ENCODE measurements around the gene GIGYF2. TPM values are rescaled to one million over a fixed set of nuclear protein-coding genes. Genes with fewer than 3 reads are reported as not detected.

GIGYF2 gene
- total RNA-seq, 2 experiments from 2014 or later: 50.5 to 60.9 TPM

DNA sequence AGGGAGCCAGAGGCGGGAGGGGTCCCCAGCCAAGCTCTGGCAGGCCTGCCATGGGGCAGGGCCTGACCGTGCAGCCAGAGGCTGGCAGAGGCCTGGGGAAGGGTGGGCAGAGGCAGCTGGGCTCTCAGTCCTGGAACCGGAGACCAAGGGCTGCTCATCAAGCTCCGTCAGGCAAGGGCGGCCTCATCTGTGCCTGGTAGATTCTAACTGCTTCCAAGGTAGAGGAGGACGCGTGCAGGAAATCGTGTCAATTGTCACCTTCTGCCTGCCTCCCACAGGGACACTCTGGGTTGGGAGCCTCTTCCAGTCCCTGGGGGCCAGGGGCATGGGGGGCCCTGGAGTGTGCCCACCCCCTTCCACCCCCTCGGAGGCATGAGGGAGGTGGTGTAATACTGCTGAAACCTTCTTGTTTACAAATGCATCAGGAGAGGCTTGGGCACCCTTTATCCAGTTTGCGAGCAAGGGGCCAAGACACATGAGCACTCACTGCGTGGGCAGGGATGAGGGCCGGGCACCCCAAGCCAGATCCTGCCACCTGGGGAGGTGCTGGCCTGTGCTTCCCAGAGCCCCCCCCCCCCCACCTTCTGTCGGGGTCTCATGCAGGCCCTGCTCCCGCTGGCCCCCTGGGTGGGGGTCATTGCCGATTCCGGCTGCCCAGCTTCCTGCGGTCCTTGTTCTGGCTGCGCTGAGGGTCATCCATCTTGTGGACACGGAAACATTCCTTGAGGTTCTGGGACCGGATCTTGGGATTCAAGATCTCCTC, 181.9 kb downstream of the GIGYF2 start:
- TF ChIP-seq CTCF (conservative IDR thresholded peaks at IDR 0.05; ENCODE audit: low read length): no peak
- TF ChIP-seq EZH2phosphoT487 (IDR thresholded peaks at IDR 0.05; ENCODE audit: borderline replicate concordance, low read depth, low read length): no peak
- Histone ChIP-seq H4K20me1 (ENCODE audit: insufficient read depth, low read length) (no peaks in the 10 kb centered on the region), H3K9me2 (ENCODE audit: insufficient read depth, low read length) (no peaks in the 10 kb centered on the region), H2AFZ (ENCODE audit: low read length) (no peak overlapping the region), H3K9me3 (ENCODE audit: low read length) (no peaks in the 10 kb centered on the region), H3K4me2 (ENCODE audit: low read length) (no peak overlapping the region), H3K4me3 (ENCODE audit: low read depth, low read length, poor library complexity, severe bottlenecking) (no peak overlapping the region), H3K27ac (ENCODE audit: low read depth, low read length, poor library complexity, severe bottlenecking) (no peak overlapping the region), H3K36me3 (ENCODE audit: insufficient read depth, low read length) (no peaks in the 10 kb centered on the region), H3K4me1 (ENCODE audit: insufficient read depth, low read length, poor library complexity, severe bottlenecking) (no peaks in the 10 kb centered on the region), H3K79me2 (ENCODE audit: insufficient read depth, low read depth, low read length) (no peaks in the 10 kb centered on the region)
- CTCF ChIA-PET (ENCODE audit: unreplicated experiment): no interaction called here
- POLR2A ChIA-PET: no interaction called here
- no TSS peak for BruUV-seq (replicated peaks)
- no peak for DNase-seq (ENCODE audit: low spot score)
- intact Hi-C loops (cut with micrococcal nuclease; ENCODE audit: unreplicated experiment): no loop called here

- BruUV-seq (replicated peaks): no TSS peak
- Histone ChIP-seq H3K9me3 (ENCODE audit: low read length) (no peaks in the 10 kb centered on the region), H3K36me3 (ENCODE audit: insufficient read depth, low read length) (no peaks in the 10 kb centered on the region), H3K4me1 (ENCODE audit: insufficient read depth, low read length, poor library complexity, severe bottlenecking) (no peaks in the 10 kb centered on the region), H3K4me3 (ENCODE audit: low read depth, low read length, poor library complexity, severe bottlenecking) (no peak overlapping the region), H3K4me2 (ENCODE audit: low read length) (no peak overlapping the region), H4K20me1 (ENCODE audit: insufficient read depth, low read length) (no peaks in the 10 kb centered on the region), H2AFZ (ENCODE audit: low read length) (no peak overlapping the region), H3K79me2 (ENCODE audit: insufficient read depth, low read depth, low read length) (no peaks in the 10 kb centered on the region), H3K27ac (ENCODE audit: low read depth, low read length, poor library complexity, severe bottlenecking) (no peak overlapping the region), H3K9me2 (ENCODE audit: insufficient read depth, low read length) (no peaks in the 10 kb centered on the region)
- CTCF ChIA-PET (ENCODE audit: unreplicated experiment): no interaction called here
- TF ChIP-seq CTCF (conservative IDR thresholded peaks at IDR 0.05; ENCODE audit: low read length) (no peak), EZH2phosphoT487 (IDR thresholded peaks at IDR 0.05; ENCODE audit: borderline replicate concordance, low read depth, low read length) (no peak)
- DNase-seq (ENCODE audit: low spot score): no peak
- intact Hi-C loops (cut with micrococcal nuclease; ENCODE audit: unreplicated experiment): no loop called here
- POLR2A ChIA-PET: interaction anchor here (0.6 kb wide), 1 partner anchor 255 kb away, joined by 3 read pairs; no protein-coding TSS in a partner anchor
Observed at GRCh38 chr2:232879618-232880494, 182.7 kb downstream of the GIGYF2 start.
